ENCODE measurements around the gene PM20D2.

The PM20D2 gene

DNA sequence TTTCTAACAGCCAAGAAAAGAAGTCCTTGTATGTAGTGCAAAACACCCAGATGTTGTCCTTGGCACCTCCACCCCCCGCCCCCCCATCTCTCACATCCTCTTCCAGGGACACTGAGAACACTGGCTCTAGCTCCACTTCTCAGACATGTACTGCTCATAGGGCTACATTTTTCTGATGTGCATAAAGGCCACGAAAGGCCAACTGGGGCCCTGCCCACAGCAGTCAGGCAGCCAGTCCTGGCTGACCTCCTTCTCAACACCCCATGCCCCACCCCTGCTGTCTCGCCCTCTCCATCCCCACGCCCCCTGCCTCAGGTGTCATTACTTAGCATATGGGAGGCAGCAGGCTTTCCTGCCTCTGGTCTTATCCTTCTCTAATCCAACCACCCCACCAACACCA is 60.0 kb downstream of the PM20D2 start:
- DNase-seq = no peak

GRCh38 chr6:89208551-89208950 is 62.7 kb downstream of the PM20D2 start:
- DNase-seq = no peak

DNA sequence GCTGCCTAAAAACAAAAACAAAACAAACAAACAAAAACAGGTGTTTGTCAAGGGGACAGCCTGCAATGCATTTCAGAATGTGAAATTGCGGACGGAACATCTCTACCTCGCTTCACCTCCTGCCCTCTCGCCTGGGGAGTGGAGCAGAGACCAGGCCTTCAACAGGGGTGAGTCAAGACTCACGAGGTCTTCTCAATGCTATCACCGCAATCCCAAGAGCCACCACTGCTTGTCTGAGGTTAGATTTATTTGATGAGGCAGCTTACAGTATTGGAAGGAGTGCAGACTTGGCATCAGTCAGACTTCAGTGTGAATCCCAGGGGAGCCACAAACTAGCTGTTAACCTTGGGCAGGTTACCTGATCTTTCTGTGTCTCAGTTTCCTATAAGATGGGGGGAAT is 63.6 kb downstream of the PM20D2 start:
- peak; percentile 75 for DNase-seq

GRCh38 chr6:89212472-89212871 is 66.6 kb downstream of the PM20D2 start:
- no peak for DNase-seq

DNA sequence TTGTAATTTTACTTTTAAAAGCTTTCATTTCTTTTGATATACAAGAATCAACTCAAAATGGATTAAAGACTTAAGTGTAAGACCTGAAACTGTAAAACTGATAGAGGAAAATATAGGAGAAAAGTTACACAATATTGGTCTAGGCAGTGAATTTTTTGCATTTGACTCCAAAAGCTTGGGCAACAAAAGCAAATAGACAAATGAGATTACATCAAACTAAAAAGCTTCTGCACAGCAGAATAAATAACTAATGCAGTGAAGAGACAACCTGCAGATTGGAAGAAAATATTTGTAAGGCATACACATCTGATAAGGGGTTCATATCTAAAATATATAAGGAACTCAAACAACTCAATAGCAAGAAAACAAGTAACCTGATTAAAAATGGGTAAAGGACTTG is 68.3 kb downstream of the PM20D2 start:
- DNase-seq = no peak

Data from NCI-H2171 (cell line).